ENCODE measurements around the gene CLEC1B. TPM values are rescaled to one million over a fixed set of nuclear protein-coding genes. Genes with fewer than 3 reads are reported as not detected.

CLEC1B gene
- total and polyA plus RNA-seq, 2 of the 4 experiments (the other 2 are of a cell fraction): not detected

- TF ChIP-seq ELK1 (IDR thresholded peaks at IDR 0.05; ENCODE audit: borderline replicate concordance, low read depth, low read length): no peak
These were observed 35.0 kb upstream of the CLEC1B start (continued) for GRCh38 chr12:10033783-10034545.

GRCh38 chr12:10031771-10032175, 32.9 kb upstream of the CLEC1B start:
- peak; percentile 87 for DNase-seq
- Histone ChIP-seq H4K91ac (ENCODE audit: insufficient read depth, low read depth, low read length) (no peak overlapping the region; the same call in 1 of the 2 replicates), H2BK20ac (ENCODE audit: low read depth, low read length) (peak overlapping the region; percentile 78; the same call in 1 of the 2 replicates), H3K27ac (ENCODE audit: insufficient read depth, low read length) (peak overlapping the region; percentile 54), H3K4ac (ENCODE audit: low read depth, low read length) (no peak overlapping the region), H3K14ac (replicated peaks; ENCODE audit: low read depth, low read length) (no peak overlapping the region), H3K79me1 (ENCODE audit: low read depth in 1 of 2, low read length in 2 of 2) (no peaks in the 10 kb centered on the region), H3K4me1 (ENCODE audit: control insufficient read depth, insufficient read depth, low read length) (no peaks in the 10 kb centered on the region; the same call in 1 of the 2 replicates), H3K9ac (ENCODE audit: low read depth, low read length) (no peak overlapping the region), H2AFZ (replicated peaks; ENCODE audit: low read length, poor library complexity) (peak overlapping the region; percentile 17), H2BK15ac (ENCODE audit: low read depth, low read length) (no peak overlapping the region), H3K4me3 (ENCODE audit: insufficient read depth, low read depth, low read length) (no peak overlapping the region), H2BK120ac (ENCODE audit: low read depth, low read length) (peak overlapping the region; percentile 94), H3K27me3 (ENCODE audit: control insufficient read depth, insufficient read depth, low read length) (no peaks in the 10 kb centered on the region), H2AK5ac (ENCODE audit: low read depth, low read length) (no peak overlapping the region), H3K4me2 (ENCODE audit: low read depth, low read length) (no peak overlapping the region), H3K23ac (ENCODE audit: low read depth, low read length) (no peak overlapping the region), H3K56ac (ENCODE audit: extremely low read depth, insufficient read depth, low read length) (no peak overlapping the region), H2BK5ac (ENCODE audit: low read depth, low read length, poor library complexity, severe bottlenecking) (peak overlapping the region; percentile 71), H4K8ac (ENCODE audit: low read depth in 2 of 2, low read length in 2 of 2) (peak overlapping the region in 1 of 2 experiments; percentile 84; a peak in 1 of 4 replicates), H3K9me3 (ENCODE audit: control insufficient read depth, insufficient read depth, low read length) (no peaks in the 10 kb centered on the region), H3K9me1 (ENCODE audit: insufficient read depth, low read length) (0 out of 2 replicates have a peak, but pooled peaks cover 7% of the 10 kb centered on the region), H4K20me1 (ENCODE audit: insufficient read depth, low read length) (no peaks in the 10 kb centered on the region), H3K18ac (ENCODE audit: low read depth, low read length) (peak overlapping the region; percentile 21; the same call in 1 of the 2 replicates), H3K36me3 (ENCODE audit: control insufficient read depth, insufficient read depth, low read length) (no peaks in the 10 kb centered on the region), H2AK9ac (replicated peaks; ENCODE audit: low read depth, low read length, poor library complexity) (no peak overlapping the region), H4K5ac (ENCODE audit: low read depth, low read length) (no peak overlapping the region)
- ATAC-seq (ENCODE audit: low read depth): peak; percentile 85
- intact Hi-C loops (cut with micrococcal nuclease): loop anchor here (2.0 to 5.0 kb wide), 3 partner anchors 159 to 525 kb away; no protein-coding TSS in a partner anchor
- in situ Hi-C loops (cut with MboI; ENCODE audit: low sequenced_read_pairs): no loop called here
- TF ChIP-seq MAFK (IDR thresholded peaks at IDR 0.05; ENCODE audit: low read depth, low read length): no peak
- 0 out of 2 replicates have a peak, but pooled peaks have one; percentile 8 for TF ChIP-seq BHLHE40 (IDR thresholded peaks at IDR 0.05; ENCODE audit: low read depth, low read length)
- TF ChIP-seq USF2 (IDR thresholded peaks at IDR 0.05; ENCODE audit: low read depth, low read length): no peak
- TF ChIP-seq RFX5 (IDR thresholded peaks at IDR 0.05; ENCODE audit: low read depth, low read length): no peak
- peak; percentile 68 for TF ChIP-seq RCOR1 (IDR thresholded peaks at IDR 0.05; ENCODE audit: insufficient replicate concordance, low read length)
- 0 out of 2 replicates have a peak, but pooled peaks have one; percentile 11 for TF ChIP-seq FOS (IDR thresholded peaks at IDR 0.05; ENCODE audit: low read depth, low read length)
- TF ChIP-seq CEBPB (IDR thresholded peaks at IDR 0.05; ENCODE audit: low read depth, low read length): peak; percentile 71
- no peak for TF ChIP-seq NFE2L2 (IDR thresholded peaks at IDR 0.05; ENCODE audit: low read depth, low read length)
- no peak for TF ChIP-seq CHD1 (IDR thresholded peaks at IDR 0.05; ENCODE audit: low read depth, low read length)
- no peak for TF ChIP-seq POLR2A (IDR thresholded peaks at IDR 0.05; ENCODE audit: low read depth, low read length)
- ChIA-PET CTCF (interaction anchor here (0.6 to 1.5 kb wide), 3 partner anchors 17 to 108 kb away, joined by 4 to 6 read pairs (median 4); no protein-coding TSS in a partner anchor), POLR2A (ENCODE audit: unreplicated experiment) (interaction anchor here (0.6 to 1.1 kb wide), 2 partner anchors 156 to 158 kb away, joined by 3 to 6 read pairs; no protein-coding TSS in a partner anchor)
- WGBS, 2 experiments (ENCODE audit: extremely low coverage in 2 of 2, insufficient read length in 1 of 2): 40% methylated on average over 1 of the region's 5 CpGs; no CpG with 5 or more reads in 1 of the 2 experiments
- no TSS peak for BruUV-seq (replicated peaks)
- dilution Hi-C loops (cut with HindIII; ENCODE audit: low sequenced_read_pairs, unreplicated experiment): no loop called here
